HG03095 (cell line): ENCODE measurements around the gene MMP26.
"Not testable (repeated sequence)": the region's sequence is repeated elsewhere in the genome, so short reads cannot be mapped to it uniquely, and the experiment has no call there.

ENCODE experiments used
- ATAC-seq: cut with Tn5 transposase; IDR thresholded peaks from one replicate; pipeline ENCODE4 v1.9.1; 2021; ENCODE audit warnings: moderate library complexity; ENCODE audit not compliant: unreplicated experiment

Gene MMP26

DNA sequence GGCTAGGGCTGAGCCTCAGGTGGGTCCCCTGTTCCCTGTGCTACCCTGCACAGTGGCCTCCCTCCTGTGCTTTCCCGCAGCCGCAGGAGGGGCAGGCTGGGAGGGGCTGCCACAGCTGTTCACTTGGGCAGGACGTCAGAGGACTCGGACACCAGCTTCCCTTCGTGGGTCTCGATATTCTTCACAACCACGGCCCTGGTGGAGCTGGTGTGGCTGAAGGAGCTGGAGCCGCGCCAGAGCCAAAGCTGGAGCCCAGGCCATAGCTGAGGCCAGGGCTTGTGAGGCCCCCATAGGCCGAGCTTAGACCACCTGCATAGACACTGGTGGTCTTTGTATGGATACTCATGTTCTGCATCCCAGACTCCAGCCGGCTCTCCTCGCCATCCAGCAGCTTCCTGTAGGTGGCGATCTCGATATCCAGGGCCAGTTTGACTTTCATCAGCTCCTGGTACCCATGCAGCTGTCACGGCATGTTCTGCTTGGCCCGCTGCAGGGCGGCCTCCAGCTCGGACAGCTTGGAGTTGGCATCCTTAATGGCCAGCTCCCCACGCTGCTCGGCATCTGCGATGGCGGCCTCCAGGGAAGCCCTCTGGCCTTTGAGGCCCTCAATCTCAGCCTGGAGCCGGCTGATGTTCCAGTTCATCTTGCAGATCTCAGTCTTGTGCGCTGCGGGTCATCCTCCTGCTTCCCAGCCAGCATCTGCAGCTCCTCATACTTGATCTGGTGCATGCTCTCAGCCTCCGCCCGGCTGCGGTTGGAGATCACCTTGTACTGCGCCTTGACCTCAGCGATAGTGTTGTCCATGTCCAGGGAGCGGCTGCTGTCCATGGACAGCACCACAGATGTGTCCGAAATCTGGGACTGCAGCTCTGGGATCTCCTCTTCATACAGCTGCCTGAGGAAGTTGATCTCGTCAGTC is 18.3 kb downstream of the MMP26 start:
- ATAC-seq = not testable (repeated sequence)

DNA sequence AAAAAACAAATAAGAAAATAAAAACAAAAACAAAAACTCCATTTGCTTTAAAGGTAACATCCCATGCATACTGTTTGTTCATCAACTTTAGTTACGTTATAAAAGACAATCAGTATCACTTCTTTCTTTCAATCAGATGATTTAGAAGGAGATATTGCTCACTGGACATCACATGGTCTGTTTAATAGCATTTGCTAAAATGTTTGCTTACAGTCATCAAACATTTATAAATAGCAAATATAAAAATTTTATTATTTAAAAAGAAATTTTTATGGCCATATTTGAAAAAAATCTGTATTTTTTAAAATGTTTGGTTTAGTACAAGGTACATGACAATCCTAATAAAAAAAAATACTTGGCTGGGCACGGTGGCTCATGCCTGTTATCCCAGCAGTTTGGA is 22.6 kb downstream of the MMP26 start:
- no peak for ATAC-seq

DNA sequence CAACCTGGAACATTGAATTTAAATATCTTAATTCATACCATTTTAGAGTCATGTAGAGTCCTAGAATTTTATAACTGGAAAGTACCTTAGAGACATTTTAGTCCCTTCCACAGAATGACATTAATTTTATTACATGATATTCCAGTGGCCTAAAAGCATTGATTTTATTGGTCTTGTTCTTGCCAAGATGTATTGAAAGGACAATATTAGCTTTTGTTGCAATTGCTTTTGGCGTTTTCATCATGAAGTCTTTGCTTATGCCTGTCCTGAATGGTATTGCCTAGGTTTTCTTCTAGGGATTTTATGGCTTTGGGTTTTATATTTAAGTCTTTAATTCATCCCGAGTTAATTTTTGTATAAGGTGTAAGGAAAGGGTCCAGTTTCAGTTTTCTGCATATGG is 36.2 kb downstream of the MMP26 start:
- no peak for ATAC-seq

- ATAC-seq = no peak
Measured at GRCh38 chr11:4748438-4748837, 43.9 kb downstream of the MMP26 start.

DNA sequence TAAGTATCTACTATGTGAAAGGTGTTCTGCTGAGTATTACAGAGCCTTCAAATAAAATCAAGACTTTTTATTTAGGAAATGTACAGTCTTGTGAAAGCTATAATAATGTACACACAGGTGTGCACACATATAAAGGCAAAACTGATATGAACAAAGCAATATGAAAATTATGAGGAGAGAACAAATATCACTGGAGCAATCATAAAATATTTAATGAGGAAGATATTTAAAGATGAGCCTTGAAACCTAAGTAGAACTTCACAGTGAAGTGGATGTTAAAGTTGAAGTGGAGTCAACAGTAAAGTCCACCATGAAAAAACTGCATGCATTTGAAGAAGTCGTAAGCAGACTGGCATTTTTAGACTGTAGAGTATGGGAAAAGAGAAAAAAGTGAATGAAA is 46.6 kb downstream of the MMP26 start:
- ATAC-seq = no peak
